Measurements from ENCODE around the gene ATG2B.
"Not testable (repeated sequence)": the region's sequence is repeated elsewhere in the genome, so short reads cannot be mapped to it uniquely, and the experiment has no call there.

Gene ATG2B

DNA sequence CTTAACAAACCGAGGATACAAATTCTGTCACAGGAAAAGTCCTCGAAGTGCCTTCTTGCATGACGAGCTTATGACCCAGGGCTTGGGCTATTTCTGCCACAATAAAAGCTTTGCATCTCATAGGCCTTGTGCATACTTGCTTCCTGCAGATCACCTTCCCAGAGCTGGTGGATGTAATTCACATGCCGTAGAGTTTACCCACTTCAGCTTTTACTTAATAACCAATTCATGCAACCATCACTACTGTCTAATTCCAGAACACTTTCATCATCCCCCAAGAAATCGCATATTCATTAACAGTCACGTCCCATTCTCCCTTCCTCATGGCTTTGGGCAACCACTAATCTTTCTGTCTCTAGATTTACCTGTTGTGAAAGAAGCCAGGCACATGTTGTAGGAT lies 116.1 kb downstream of the ATG2B start:
- H3K27ac ChIP-seq (ENCODE audit: low read length): no peak overlapping the region
- no peaks in the 10 kb centered on the region for H3K9me3 ChIP-seq (ENCODE audit: control insufficient read depth in 1 of 2, low read length in 2 of 2)
- no peaks in the 10 kb centered on the region for H3K36me3 ChIP-seq (ENCODE audit: control insufficient read depth in 1 of 2, insufficient read depth in 2 of 2, low read length in 2 of 2)
- H3K4me1 ChIP-seq (ENCODE audit: control insufficient read depth in 1 of 2, insufficient read depth in 2 of 2, low read length in 2 of 2): no peaks in the 10 kb centered on the region
- no peaks in the 10 kb centered on the region for H3K27me3 ChIP-seq (ENCODE audit: low read depth, low read length)
- no peak overlapping the region for H3K4me3 ChIP-seq (ENCODE audit: low read depth in 1 of 2, low read length in 2 of 2)

DNA sequence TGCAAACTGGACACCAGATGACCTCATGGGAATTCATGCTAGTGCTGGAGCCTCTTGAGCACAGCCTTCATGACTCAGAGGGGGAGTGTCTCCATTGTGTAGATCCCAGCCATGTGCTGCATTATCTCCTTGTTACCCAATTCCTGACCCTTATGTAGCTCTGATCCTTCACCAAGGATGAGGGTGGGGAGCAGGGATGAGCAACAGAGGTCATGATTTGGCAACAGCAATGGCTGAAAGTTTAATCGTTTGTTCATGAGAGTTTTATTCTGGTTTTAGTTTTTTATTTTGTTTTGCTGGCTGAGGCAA lies 116.6 kb downstream of the ATG2B start:
- Histone ChIP-seq H3K27ac (ENCODE audit: low read length) (no peak overlapping the region), H3K36me3 (ENCODE audit: control insufficient read depth in 1 of 2, insufficient read depth in 2 of 2, low read length in 2 of 2) (peaks cover 0 to 3% of the 10 kb centered on the region in 2 donors), H3K4me1 (ENCODE audit: control insufficient read depth in 1 of 2, insufficient read depth in 2 of 2, low read length in 2 of 2) (no peaks in the 10 kb centered on the region), H3K27me3 (ENCODE audit: low read depth, low read length) (no peaks in the 10 kb centered on the region), H3K9me3 (ENCODE audit: control insufficient read depth in 1 of 2, low read length in 2 of 2) (no peaks in the 10 kb centered on the region), H3K4me3 (ENCODE audit: low read depth in 1 of 2, low read length in 2 of 2) (no peak overlapping the region)

DNA sequence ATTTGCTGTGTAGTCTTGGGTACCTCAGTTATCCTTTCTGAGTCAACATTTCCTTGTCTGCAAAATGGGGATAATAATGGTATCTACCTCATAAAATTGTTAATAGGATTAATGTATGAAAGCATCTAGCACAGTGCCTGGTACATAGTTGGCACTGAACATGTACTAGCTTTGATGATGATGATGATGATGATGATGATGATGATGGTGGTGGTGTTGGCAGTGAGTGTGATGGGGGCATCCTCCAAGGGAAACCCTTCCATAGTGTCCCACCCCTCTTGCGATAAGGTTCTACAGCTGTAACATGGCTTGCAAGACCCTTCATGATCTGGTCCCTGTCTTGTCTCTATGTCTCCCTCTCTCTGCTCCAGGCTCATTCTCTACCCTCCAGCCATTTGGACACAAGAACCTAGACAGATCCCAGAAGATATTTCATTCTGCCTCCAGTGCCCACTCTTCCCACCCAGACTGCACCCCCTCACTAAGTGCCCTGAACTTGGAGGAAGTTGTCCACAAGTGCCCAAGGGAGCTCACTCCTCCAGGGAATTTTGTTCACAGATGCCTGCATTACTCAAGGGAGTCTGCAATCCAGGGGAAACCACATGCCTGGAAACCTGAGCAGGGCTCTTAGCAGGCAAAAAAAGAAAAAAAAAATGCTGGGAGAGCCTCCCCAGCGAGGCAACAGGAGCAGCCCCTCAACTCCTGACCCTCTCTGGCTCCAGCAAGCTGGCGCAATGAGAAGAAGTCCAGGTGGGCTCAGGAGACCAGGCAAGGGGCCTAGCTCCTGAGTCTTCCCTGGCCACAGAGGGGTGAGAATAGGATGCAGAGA lies 117.2 kb downstream of the ATG2B start:
- peaks cover 3 to 9% of the 10 kb centered on the region in 2 donors for H3K36me3 ChIP-seq (ENCODE audit: control insufficient read depth in 1 of 2, insufficient read depth in 2 of 2, low read length in 2 of 2)
- H3K9me3 ChIP-seq (ENCODE audit: control insufficient read depth in 1 of 2, low read length in 2 of 2): no peaks in the 10 kb centered on the region
- H3K27me3 ChIP-seq (ENCODE audit: low read depth, low read length): no peaks in the 10 kb centered on the region
- no peak overlapping the region for H3K4me3 ChIP-seq (ENCODE audit: low read depth in 1 of 2, low read length in 2 of 2)
- H3K4me1 ChIP-seq (ENCODE audit: control insufficient read depth in 1 of 2, insufficient read depth in 2 of 2, low read length in 2 of 2): no peaks in the 10 kb centered on the region
- H3K27ac ChIP-seq (ENCODE audit: low read length): no peak overlapping the region

DNA sequence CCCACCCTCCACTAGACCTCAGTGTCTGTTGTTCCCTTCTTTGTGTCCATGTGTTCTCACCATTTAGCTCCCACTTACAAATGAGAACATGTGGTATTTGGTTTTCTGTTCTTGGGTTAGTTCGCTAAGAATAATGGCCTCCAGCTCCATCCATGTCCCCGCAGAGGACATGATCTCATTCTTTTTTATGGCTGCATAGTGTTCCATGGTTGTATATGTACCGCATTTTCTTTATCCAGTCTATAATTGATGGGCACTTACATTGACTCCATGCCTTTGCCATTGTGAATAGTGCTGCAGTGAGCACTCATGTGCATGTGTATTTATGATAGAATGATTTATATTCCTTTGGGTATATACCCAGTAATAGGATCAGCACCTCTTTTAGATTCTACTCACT lies 118.1 kb downstream of the ATG2B start:
- not testable (repeated sequence) for H3K27me3 ChIP-seq (ENCODE audit: low read depth, low read length); H3K4me3 ChIP-seq (ENCODE audit: low read depth in 1 of 2, low read length in 2 of 2); H3K4me1 ChIP-seq (ENCODE audit: control insufficient read depth in 1 of 2, insufficient read depth in 2 of 2, low read length in 2 of 2); H3K9me3 ChIP-seq (ENCODE audit: control insufficient read depth in 1 of 2, low read length in 2 of 2); H3K27ac ChIP-seq (ENCODE audit: low read length)
- peaks cover 10 to 11% of the 10 kb centered on the region in 2 donors for H3K36me3 ChIP-seq (ENCODE audit: control insufficient read depth in 1 of 2, insufficient read depth in 2 of 2, low read length in 2 of 2)

DNA sequence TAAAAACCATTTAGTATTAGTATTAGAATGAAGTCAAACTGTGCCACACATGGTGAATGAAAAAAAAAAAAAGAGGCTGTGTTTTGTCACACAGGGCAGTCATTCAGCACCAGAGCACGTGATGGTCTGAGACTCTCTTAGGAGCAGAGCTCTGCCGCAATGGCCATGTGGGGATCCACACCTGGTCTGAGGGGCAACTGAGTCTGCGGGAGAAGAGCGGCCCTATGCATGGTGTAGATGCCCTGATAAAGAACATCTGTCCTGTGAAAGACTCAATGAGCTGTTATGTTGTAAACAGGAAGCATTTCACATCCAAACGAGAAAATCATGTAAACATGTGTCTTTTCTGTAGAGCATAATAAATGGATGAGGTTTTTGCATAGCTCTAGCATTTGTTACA lies 119.4 kb downstream of the ATG2B start:
- H3K27me3 ChIP-seq (ENCODE audit: low read depth, low read length): no peaks in the 10 kb centered on the region
- peaks cover 17 to 20% of the 10 kb centered on the region in 2 donors for H3K36me3 ChIP-seq (ENCODE audit: control insufficient read depth in 1 of 2, insufficient read depth in 2 of 2, low read length in 2 of 2)
- no peaks in the 10 kb centered on the region for H3K9me3 ChIP-seq (ENCODE audit: control insufficient read depth in 1 of 2, low read length in 2 of 2)
- peaks cover 0 to 4% of the 10 kb centered on the region in 2 donors for H3K4me1 ChIP-seq (ENCODE audit: control insufficient read depth in 1 of 2, insufficient read depth in 2 of 2, low read length in 2 of 2)
- H3K4me3 ChIP-seq (ENCODE audit: low read depth in 1 of 2, low read length in 2 of 2): no peak overlapping the region
- no peak overlapping the region for H3K27ac ChIP-seq (ENCODE audit: low read length)

DNA sequence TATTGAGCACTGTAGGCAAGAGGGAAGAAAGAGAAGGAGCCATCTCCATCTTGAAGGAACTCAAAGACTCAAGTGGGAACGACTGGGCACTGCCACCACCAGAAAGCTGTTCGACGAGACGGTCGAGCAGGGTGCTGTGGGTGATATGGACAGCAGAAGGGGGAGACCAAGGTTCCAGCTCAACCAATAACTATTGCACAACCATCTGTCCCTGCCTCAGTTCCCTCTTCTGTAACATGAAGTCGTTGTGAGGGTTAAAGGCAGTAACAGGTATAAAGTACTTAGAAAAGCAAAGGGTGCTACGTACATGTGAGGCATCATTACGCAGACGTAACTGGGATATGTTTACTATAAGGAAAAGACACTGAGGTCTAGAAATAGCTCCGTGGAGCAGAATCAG lies 121.0 kb downstream of the ATG2B start:
- no peak overlapping the region for H3K4me3 ChIP-seq (ENCODE audit: low read depth in 1 of 2, low read length in 2 of 2)
- H3K4me1 ChIP-seq (ENCODE audit: control insufficient read depth in 1 of 2, insufficient read depth in 2 of 2, low read length in 2 of 2): peaks cover 4 to 8% of the 10 kb centered on the region in 2 donors
- no peak overlapping the region for H3K27ac ChIP-seq (ENCODE audit: low read length)
- H3K27me3 ChIP-seq (ENCODE audit: low read depth, low read length): no peaks in the 10 kb centered on the region
- no peaks in the 10 kb centered on the region for H3K9me3 ChIP-seq (ENCODE audit: control insufficient read depth in 1 of 2, low read length in 2 of 2)
- H3K36me3 ChIP-seq (ENCODE audit: control insufficient read depth in 1 of 2, insufficient read depth in 2 of 2, low read length in 2 of 2): peaks cover 20 to 21% of the 10 kb centered on the region in 2 donors

DNA sequence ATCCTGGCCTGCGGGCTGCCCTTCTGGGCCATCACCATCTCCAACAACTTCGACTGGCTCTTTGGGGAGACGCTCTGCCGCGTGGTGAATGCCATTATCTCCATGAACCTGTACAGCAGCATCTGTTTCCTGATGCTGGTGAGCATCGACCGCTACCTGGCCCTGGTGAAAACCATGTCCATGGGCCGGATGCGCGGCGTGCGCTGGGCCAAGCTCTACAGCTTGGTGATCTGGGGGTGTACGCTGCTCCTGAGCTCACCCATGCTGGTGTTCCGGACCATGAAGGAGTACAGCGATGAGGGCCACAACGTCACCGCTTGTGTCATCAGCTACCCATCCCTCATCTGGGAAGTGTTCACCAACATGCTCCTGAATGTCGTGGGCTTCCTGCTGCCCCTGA lies 122.5 kb downstream of the ATG2B start:
- peaks cover 20 to 21% of the 10 kb centered on the region in 2 donors for H3K36me3 ChIP-seq (ENCODE audit: control insufficient read depth in 1 of 2, insufficient read depth in 2 of 2, low read length in 2 of 2)

DNA sequence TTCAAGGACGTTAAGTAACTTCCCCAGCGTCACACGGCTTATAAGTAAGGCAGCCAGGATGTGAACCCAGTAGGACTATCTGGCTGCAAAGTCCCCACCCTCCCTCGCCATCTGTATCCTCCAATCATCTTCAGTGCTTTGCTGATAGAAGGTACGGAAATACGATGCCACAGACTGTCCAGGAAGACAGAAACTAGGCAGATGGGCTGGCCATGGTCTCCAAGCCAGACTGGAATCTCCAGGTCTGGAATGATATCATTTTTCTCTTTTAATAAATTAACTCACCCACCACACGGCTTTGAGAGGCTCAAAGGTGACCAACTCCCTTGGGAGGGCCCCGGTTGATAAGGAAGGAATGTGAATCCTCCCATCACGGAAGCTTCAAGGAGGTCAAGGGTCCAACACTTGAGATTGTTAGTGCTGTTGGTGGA lies 123.4 kb downstream of the ATG2B start:
- Histone ChIP-seq H3K36me3 (ENCODE audit: control insufficient read depth in 1 of 2, insufficient read depth in 2 of 2, low read length in 2 of 2) (peaks cover 20 to 21% of the 10 kb centered on the region in 2 donors), H3K4me3 (ENCODE audit: low read depth in 1 of 2, low read length in 2 of 2) (no peak overlapping the region), H3K27ac (ENCODE audit: low read length) (peak overlapping the region; percentile 14)

More for the DNA sequence above, 122.5 kb downstream of the ATG2B start:
- no peaks in the 10 kb centered on the region for H3K27me3 ChIP-seq (ENCODE audit: low read depth, low read length)
- no peak overlapping the region for H3K4me3 ChIP-seq (ENCODE audit: low read depth in 1 of 2, low read length in 2 of 2)
- H3K9me3 ChIP-seq (ENCODE audit: control insufficient read depth in 1 of 2, low read length in 2 of 2): no peaks in the 10 kb centered on the region
- no peak overlapping the region for H3K27ac ChIP-seq (ENCODE audit: low read length)
- H3K4me1 ChIP-seq (ENCODE audit: control insufficient read depth in 1 of 2, insufficient read depth in 2 of 2, low read length in 2 of 2): peaks cover 4 to 10% of the 10 kb centered on the region in 2 donors

DNA sequence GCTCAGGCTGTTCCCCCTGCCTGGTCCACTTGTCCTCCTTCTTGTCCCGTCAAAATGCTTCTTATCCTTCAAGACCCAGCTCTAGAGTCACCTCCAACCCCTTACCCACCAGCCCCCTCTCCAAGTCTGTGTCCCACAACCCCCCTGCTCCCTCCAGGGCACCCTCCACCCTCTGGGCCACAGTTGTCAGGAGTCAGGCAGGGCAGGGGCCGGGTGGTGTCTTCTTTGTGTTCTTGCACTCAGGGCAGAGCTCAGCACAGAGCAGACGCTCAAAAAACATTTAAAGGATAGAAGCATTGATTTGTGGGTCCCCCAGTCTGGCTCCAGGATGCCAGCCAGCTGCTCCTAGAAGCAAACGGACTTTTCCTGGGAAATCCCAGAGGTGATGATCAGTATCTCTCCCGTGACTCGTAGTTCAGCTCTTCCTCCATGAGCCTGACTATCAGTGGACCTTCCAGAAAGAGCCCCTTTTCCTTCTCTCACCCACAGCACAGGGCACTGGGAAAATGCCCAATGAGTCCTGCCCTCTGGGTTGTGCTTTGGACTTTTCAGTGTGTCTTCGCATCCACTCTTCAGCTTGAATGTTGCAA lies 124.4 kb downstream of the ATG2B start:
- Histone ChIP-seq H3K9me3 (ENCODE audit: control insufficient read depth in 1 of 2, low read length in 2 of 2) (no peaks in the 10 kb centered on the region), H3K4me1 (ENCODE audit: control insufficient read depth in 1 of 2, insufficient read depth in 2 of 2, low read length in 2 of 2) (peaks cover 5 to 10% of the 10 kb centered on the region in 2 donors), H3K36me3 (ENCODE audit: control insufficient read depth in 1 of 2, insufficient read depth in 2 of 2, low read length in 2 of 2) (peaks cover 20 to 21% of the 10 kb centered on the region in 2 donors), H3K27me3 (ENCODE audit: low read depth, low read length) (no peaks in the 10 kb centered on the region), H3K27ac (ENCODE audit: low read length) (peak overlapping the region; percentile 14), H3K4me3 (ENCODE audit: low read depth in 1 of 2, low read length in 2 of 2) (no peak overlapping the region)

More for the DNA sequence above, 123.4 kb downstream of the ATG2B start:
- H3K27me3 ChIP-seq (ENCODE audit: low read depth, low read length): no peaks in the 10 kb centered on the region
- H3K4me1 ChIP-seq (ENCODE audit: control insufficient read depth in 1 of 2, insufficient read depth in 2 of 2, low read length in 2 of 2): peaks cover 4 to 10% of the 10 kb centered on the region in 2 donors
- no peaks in the 10 kb centered on the region for H3K9me3 ChIP-seq (ENCODE audit: control insufficient read depth in 1 of 2, low read length in 2 of 2)

DNA sequence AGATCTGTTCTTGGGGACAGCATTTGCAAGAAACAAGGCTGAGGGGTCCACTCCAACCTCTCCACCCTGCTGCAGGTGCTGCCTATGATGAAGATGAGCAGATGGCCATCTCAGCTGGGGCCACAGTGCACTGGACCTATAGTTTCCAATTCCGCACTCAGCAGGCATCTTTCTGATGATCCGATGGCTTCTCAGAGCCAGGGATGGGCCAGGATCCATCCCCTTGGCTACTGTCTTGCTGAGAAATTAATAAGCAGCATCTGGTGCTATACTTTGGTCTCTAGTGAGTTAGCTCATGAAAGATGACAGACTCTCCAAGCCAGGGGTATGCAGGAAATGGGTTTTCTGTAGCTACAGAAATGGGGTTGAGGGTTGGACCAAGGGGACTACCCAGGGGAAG lies 125.5 kb downstream of the ATG2B start:
- Histone ChIP-seq H3K27ac (ENCODE audit: low read length) (no peak overlapping the region), H3K36me3 (ENCODE audit: control insufficient read depth in 1 of 2, insufficient read depth in 2 of 2, low read length in 2 of 2) (peaks cover 20 to 21% of the 10 kb centered on the region in 2 donors), H3K4me1 (ENCODE audit: control insufficient read depth in 1 of 2, insufficient read depth in 2 of 2, low read length in 2 of 2) (peaks cover 10 to 11% of the 10 kb centered on the region in 2 donors), H3K9me3 (ENCODE audit: control insufficient read depth in 1 of 2, low read length in 2 of 2) (no peaks in the 10 kb centered on the region), H3K4me3 (ENCODE audit: low read depth in 1 of 2, low read length in 2 of 2) (no peak overlapping the region), H3K27me3 (ENCODE audit: low read depth, low read length) (no peaks in the 10 kb centered on the region)

DNA sequence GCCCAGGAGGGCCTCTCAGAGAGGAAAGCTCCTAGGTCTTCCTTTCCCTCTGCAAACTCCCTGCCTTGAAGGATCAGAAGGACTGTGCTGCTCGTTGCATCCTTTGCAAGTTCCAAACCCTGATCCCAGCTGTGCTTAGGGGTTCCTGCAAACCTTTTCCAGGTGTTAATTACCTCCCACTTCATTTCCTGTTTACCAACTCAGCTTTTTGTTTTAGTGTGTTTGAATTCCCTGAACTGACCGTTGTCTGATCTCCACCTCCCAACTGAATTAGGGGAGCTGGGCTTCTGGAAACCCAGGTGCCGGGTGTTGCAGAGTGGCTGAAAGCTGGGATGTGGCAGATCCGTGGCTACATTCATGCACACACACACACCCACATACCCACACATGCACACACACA lies 127.7 kb downstream of the ATG2B start:
- Histone ChIP-seq H3K27ac (ENCODE audit: low read length) (no peak overlapping the region), H3K4me3 (ENCODE audit: low read depth in 1 of 2, low read length in 2 of 2) (no peak overlapping the region), H3K36me3 (ENCODE audit: control insufficient read depth in 1 of 2, insufficient read depth in 2 of 2, low read length in 2 of 2) (peaks cover 10 to 13% of the 10 kb centered on the region in 2 donors), H3K9me3 (ENCODE audit: control insufficient read depth in 1 of 2, low read length in 2 of 2) (no peaks in the 10 kb centered on the region), H3K4me1 (ENCODE audit: control insufficient read depth in 1 of 2, insufficient read depth in 2 of 2, low read length in 2 of 2) (peaks cover 10 to 11% of the 10 kb centered on the region in 2 donors), H3K27me3 (ENCODE audit: low read depth, low read length) (no peaks in the 10 kb centered on the region)

Data from muscle layer of duodenum (tissue), 2 donors.